Activated naive CD4-positive, alpha-beta T cell treated with anti-CD3 and anti-CD28 coated beads, Interleukin-2, amount 50 U/mL, for 24 hours (primary cell): ENCODE data around the gene FAM149A.
A peak's percentile ranks its signal among the peaks of the same experiment; 100 is the strongest.

Source experiments
- H3K27ac Mint-ChIP-seq: one replicate; pipeline ENCODE4 v1.8.0; 2021; ENCODE audit warnings: mild to moderate bottlenecking, mixed read lengths
- H3K27me3 Mint-ChIP-seq: one replicate; pipeline ENCODE4 v1.8.0; 2021; ENCODE audit warnings: mixed read lengths
- H3K36me3 Mint-ChIP-seq: one replicate; pipeline ENCODE4 v1.8.0; 2021; ENCODE audit warnings: mixed read lengths
- H3K4me1 Mint-ChIP-seq: one replicate; pipeline ENCODE4 v1.8.0; 2021; ENCODE audit warnings: mixed read lengths
- H3K4me3 Mint-ChIP-seq: one replicate; pipeline ENCODE4 v1.8.0; 2021; ENCODE audit warnings: mild to moderate bottlenecking, mixed read lengths
- H3K9me3 Mint-ChIP-seq: one replicate; pipeline ENCODE4 v1.8.0; 2021; ENCODE audit warnings: mixed read lengths

FAM149A gene

GRCh38 chr4:186134861-186135260 is 30.4 kb downstream of the FAM149A start:
- Mint-ChIP-seq H3K9me3 (no peaks in the 10 kb centered on the region), H3K27me3 (no peaks in the 10 kb centered on the region), H3K36me3 (no peaks in the 10 kb centered on the region), H3K27ac (no peak overlapping the region), H3K4me1 (peaks cover 3% of the 10 kb centered on the region), H3K4me3 (no peak overlapping the region)

- no peak overlapping the region for H3K27ac Mint-ChIP-seq
- no peaks in the 10 kb centered on the region for H3K27me3 Mint-ChIP-seq
- H3K9me3 Mint-ChIP-seq: no peaks in the 10 kb centered on the region
- peaks cover 3% of the 10 kb centered on the region for H3K4me1 Mint-ChIP-seq
- H3K4me3 Mint-ChIP-seq: no peak overlapping the region
- H3K36me3 Mint-ChIP-seq: no peaks in the 10 kb centered on the region
Observed at GRCh38 chr4:186137196-186137794, 32.8 kb downstream of the FAM149A start.

GRCh38 chr4:186144198-186144945 is 39.9 kb downstream of the FAM149A start:
- Mint-ChIP-seq H3K4me3 (peak overlapping the region; percentile 71), H3K4me1 (peaks cover 16% of the 10 kb centered on the region), H3K9me3 (no peaks in the 10 kb centered on the region), H3K27ac (no peak overlapping the region), H3K27me3 (peaks cover 25% of the 10 kb centered on the region), H3K36me3 (no peaks in the 10 kb centered on the region)

GRCh38 chr4:186144946-186145569 is 40.6 kb downstream of the FAM149A start:
- Mint-ChIP-seq H3K4me3 (peak overlapping the region; percentile 82), H3K27ac (no peak overlapping the region), H3K4me1 (peaks cover 16% of the 10 kb centered on the region), H3K27me3 (peaks cover 27% of the 10 kb centered on the region), H3K36me3 (no peaks in the 10 kb centered on the region), H3K9me3 (no peaks in the 10 kb centered on the region)

GRCh38 chr4:186146458-186146857 is 42.0 kb downstream of the FAM149A start:
- no peak overlapping the region for H3K27ac Mint-ChIP-seq
- peaks cover 16% of the 10 kb centered on the region for H3K4me1 Mint-ChIP-seq
- no peaks in the 10 kb centered on the region for H3K9me3 Mint-ChIP-seq
- no peaks in the 10 kb centered on the region for H3K36me3 Mint-ChIP-seq
- H3K4me3 Mint-ChIP-seq: no peak overlapping the region
- H3K27me3 Mint-ChIP-seq: peaks cover 27% of the 10 kb centered on the region

GRCh38 chr4:186148336-186148975 is 44.0 kb downstream of the FAM149A start:
- Mint-ChIP-seq H3K27me3 (peaks cover 28% of the 10 kb centered on the region), H3K4me3 (no peak overlapping the region)

GRCh38 chr4:186149872-186150271 is 45.4 kb downstream of the FAM149A start:
- no peak overlapping the region for H3K4me3 Mint-ChIP-seq
- peaks cover 10% of the 10 kb centered on the region for H3K4me1 Mint-ChIP-seq
- H3K27me3 Mint-ChIP-seq: peaks cover 25% of the 10 kb centered on the region
- no peaks in the 10 kb centered on the region for H3K36me3 Mint-ChIP-seq
- H3K9me3 Mint-ChIP-seq: no peaks in the 10 kb centered on the region
- H3K27ac Mint-ChIP-seq: no peak overlapping the region

More at GRCh38 chr4:186148336-186148975, 44.0 kb downstream of the FAM149A start:
- no peak overlapping the region for H3K27ac Mint-ChIP-seq
- no peaks in the 10 kb centered on the region for H3K9me3 Mint-ChIP-seq
- peaks cover 16% of the 10 kb centered on the region for H3K4me1 Mint-ChIP-seq
- no peaks in the 10 kb centered on the region for H3K36me3 Mint-ChIP-seq

GRCh38 chr4:186150926-186151325 is 46.4 kb downstream of the FAM149A start:
- H3K27ac Mint-ChIP-seq: no peak overlapping the region
- H3K4me1 Mint-ChIP-seq: peaks cover 5% of the 10 kb centered on the region
- no peaks in the 10 kb centered on the region for H3K9me3 Mint-ChIP-seq
- no peaks in the 10 kb centered on the region for H3K36me3 Mint-ChIP-seq
- H3K27me3 Mint-ChIP-seq: peaks cover 19% of the 10 kb centered on the region
- H3K4me3 Mint-ChIP-seq: no peak overlapping the region

GRCh38 chr4:186151499-186151898 is 47.0 kb downstream of the FAM149A start:
- Mint-ChIP-seq H3K4me1 (peaks cover 4% of the 10 kb centered on the region), H3K27me3 (peaks cover 15% of the 10 kb centered on the region), H3K4me3 (no peak overlapping the region), H3K9me3 (no peaks in the 10 kb centered on the region), H3K36me3 (no peaks in the 10 kb centered on the region), H3K27ac (no peak overlapping the region)

GRCh38 chr4:186158021-186158813 is 53.7 kb downstream of the FAM149A start:
- no peaks in the 10 kb centered on the region for H3K36me3 Mint-ChIP-seq
- H3K27ac Mint-ChIP-seq: no peak overlapping the region
- H3K4me3 Mint-ChIP-seq: no peak overlapping the region
- no peaks in the 10 kb centered on the region for H3K9me3 Mint-ChIP-seq
- H3K27me3 Mint-ChIP-seq: peaks cover 6% of the 10 kb centered on the region
- H3K4me1 Mint-ChIP-seq: peaks cover 4% of the 10 kb centered on the region

GRCh38 chr4:186158966-186159365 is 54.5 kb downstream of the FAM149A start:
- Mint-ChIP-seq H3K4me3 (no peak overlapping the region), H3K27ac (no peak overlapping the region), H3K36me3 (no peaks in the 10 kb centered on the region), H3K9me3 (no peaks in the 10 kb centered on the region), H3K4me1 (peaks cover 4% of the 10 kb centered on the region), H3K27me3 (peaks cover 4% of the 10 kb centered on the region)

- Mint-ChIP-seq H3K27me3 (no peaks in the 10 kb centered on the region), H3K9me3 (no peaks in the 10 kb centered on the region), H3K4me1 (peaks cover 4% of the 10 kb centered on the region), H3K36me3 (no peaks in the 10 kb centered on the region), H3K4me3 (no peak overlapping the region), H3K27ac (no peak overlapping the region)
Observed at GRCh38 chr4:186159613-186160012, 55.1 kb downstream of the FAM149A start.

GRCh38 chr4:186161138-186161537 is 56.6 kb downstream of the FAM149A start:
- H3K27ac Mint-ChIP-seq: no peak overlapping the region
- peak overlapping the region; percentile 37 for H3K4me3 Mint-ChIP-seq

GRCh38 chr4:186166852-186167512 is 62.5 kb downstream of the FAM149A start:
- Mint-ChIP-seq H3K27ac (no peak overlapping the region), H3K27me3 (no peaks in the 10 kb centered on the region), H3K4me3 (no peak overlapping the region), H3K36me3 (no peaks in the 10 kb centered on the region), H3K9me3 (no peaks in the 10 kb centered on the region), H3K4me1 (no peaks in the 10 kb centered on the region)

More at GRCh38 chr4:186161138-186161537, 56.6 kb downstream of the FAM149A start:
- Mint-ChIP-seq H3K36me3 (no peaks in the 10 kb centered on the region), H3K4me1 (no peaks in the 10 kb centered on the region), H3K9me3 (no peaks in the 10 kb centered on the region), H3K27me3 (no peaks in the 10 kb centered on the region)

- H3K9me3 Mint-ChIP-seq: no peaks in the 10 kb centered on the region
- H3K27me3 Mint-ChIP-seq: no peaks in the 10 kb centered on the region
- no peaks in the 10 kb centered on the region for H3K36me3 Mint-ChIP-seq
- no peak overlapping the region for H3K4me3 Mint-ChIP-seq
- no peaks in the 10 kb centered on the region for H3K4me1 Mint-ChIP-seq
- no peak overlapping the region for H3K27ac Mint-ChIP-seq
Observed at GRCh38 chr4:186167605-186168004, 63.1 kb downstream of the FAM149A start.
